ENCODE measurements around the gene CROCC2. TPM values are rescaled to one million over a fixed set of nuclear protein-coding genes. Genes with fewer than 3 reads are reported as not detected.

Gene CROCC2
- total RNA-seq, 1 donor from 2014 or later = not detected

DNA sequence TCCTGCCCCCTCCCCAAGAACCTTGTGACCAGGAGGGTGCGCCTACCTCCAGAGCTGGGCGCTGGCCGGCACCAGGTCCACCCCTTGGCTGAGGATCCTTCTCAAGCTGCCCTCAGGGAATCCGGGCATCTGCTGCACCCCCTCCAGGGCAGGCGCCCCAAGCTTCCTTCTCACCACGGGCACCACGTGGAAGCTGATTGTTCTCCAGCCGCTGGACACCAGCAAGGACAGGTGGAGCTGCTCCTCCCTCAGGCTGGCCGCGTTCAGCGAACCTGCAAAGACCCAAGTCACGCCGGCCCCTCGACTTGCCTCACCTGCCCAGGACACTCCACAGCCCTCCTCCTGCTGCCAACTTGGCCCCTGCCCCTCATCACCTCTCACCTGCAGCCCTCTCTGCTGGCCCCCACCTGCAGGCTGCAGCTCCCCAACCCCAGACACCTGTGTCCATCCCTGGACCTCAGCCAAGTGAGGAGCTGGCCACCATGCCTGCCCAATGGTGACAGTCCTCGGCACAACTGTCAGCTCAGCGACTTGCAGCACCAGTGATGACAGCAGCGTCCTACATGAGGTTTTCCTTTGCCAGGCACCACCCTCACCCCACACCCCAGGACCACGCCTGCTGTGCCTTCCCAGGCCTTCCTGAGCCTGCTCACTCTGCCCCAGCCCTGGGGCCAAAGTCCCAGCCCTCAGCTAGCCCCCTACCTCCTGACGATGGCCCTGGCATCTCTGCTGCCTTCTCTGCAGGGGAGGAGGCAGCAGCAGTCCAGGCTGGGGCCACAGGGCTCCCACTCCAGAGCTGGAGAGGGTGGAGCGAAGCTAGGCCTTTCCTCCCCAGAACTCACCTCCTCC is 14.4 kb upstream of the CROCC2 start:
- intact Hi-C loops (cut with micrococcal nuclease) = no loop called here
- Histone ChIP-seq H3K4me3 (no peak overlapping the region), H3K27me3 (ENCODE audit: low read depth) (peaks cover 15% of the 10 kb centered on the region), H3K36me3 (no peaks in the 10 kb centered on the region), H3K27ac (replicated peaks) (no peak overlapping the region), H3K9me3 (replicated peaks) (no peaks in the 10 kb centered on the region), H3K4me1 (no peaks in the 10 kb centered on the region)
- TF ChIP-seq, protein P1, sequence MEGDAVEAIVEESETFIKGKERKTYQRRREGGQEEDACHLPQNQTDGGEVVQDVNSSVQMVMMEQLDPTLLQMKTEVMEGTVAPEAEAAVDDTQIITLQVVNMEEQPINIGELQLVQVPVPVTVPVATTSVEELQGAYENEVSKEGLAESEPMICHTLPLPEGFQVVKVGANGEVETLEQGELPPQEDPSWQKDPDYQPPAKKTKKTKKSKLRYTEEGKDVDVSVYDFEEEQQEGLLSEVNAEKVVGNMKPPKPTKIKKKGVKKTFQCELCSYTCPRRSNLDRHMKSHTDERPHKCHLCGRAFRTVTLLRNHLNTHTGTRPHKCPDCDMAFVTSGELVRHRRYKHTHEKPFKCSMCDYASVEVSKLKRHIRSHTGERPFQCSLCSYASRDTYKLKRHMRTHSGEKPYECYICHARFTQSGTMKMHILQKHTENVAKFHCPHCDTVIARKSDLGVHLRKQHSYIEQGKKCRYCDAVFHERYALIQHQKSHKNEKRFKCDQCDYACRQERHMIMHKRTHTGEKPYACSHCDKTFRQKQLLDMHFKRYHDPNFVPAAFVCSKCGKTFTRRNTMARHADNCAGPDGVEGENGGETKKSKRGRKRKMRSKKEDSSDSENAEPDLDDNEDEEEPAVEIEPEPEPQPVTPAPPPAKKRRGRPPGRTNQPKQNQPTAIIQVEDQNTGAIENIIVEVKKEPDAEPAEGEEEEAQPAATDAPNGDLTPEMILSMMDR (IDR thresholded peaks at IDR 0.05; ENCODE audit: borderline replicate concordance) = no peak
- DNase-seq = no peak

DNA sequence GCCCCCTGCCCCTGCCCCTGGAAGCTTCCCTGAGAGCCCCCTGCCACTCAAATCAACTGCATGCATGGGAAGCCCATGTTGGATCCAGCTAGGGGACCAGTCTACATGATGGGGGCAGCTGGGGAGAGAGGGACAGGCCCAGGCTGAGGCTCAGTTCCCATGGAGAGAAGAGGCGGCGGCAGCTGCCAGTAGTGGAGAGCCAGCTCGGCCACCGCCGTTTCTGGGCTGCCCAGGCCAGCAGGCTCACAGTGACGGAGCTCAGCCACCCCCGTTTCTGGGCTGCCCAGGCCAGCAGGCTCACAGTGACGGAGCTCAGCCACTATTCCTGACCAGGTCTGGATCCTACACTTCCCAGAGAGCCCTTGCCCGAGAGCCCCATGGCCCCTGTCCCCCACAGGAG is 13.8 kb upstream of the CROCC2 start:
- Histone ChIP-seq H3K27ac (replicated peaks) (no peak overlapping the region), H3K4me1 (peaks cover 4% of the 10 kb centered on the region), H3K4me3 (no peak overlapping the region), H3K27me3 (ENCODE audit: low read depth) (peaks cover 19% of the 10 kb centered on the region), H3K36me3 (no peaks in the 10 kb centered on the region), H3K9me3 (replicated peaks) (no peaks in the 10 kb centered on the region)
- intact Hi-C loops (cut with micrococcal nuclease) = no loop called here
- no peak for DNase-seq
- TF ChIP-seq, protein P1 (IDR thresholded peaks at IDR 0.05; ENCODE audit: borderline replicate concordance) = no peak

DNA sequence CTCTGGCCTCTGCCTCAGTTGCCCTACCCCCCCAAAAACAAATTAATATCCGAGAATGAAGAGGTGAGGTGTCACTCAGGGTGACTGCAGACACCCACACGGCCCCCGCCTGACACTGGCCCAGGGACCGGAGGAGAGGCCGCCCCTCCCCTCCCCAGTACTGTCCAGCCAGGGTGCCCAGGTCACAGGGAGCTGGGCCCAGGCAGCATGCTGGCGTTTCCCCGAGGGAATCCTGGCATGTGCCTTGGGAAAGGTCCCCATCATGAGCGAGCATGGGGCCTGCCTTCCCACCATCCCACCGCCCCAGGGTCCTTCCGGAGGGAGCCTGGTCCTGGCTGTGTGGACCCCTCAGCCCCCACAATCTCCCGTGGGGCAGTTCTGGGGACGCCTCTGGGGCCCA is 13.2 kb upstream of the CROCC2 start:
- intact Hi-C loops (cut with micrococcal nuclease) = no loop called here
- Histone ChIP-seq H3K27me3 (ENCODE audit: low read depth) (peaks cover 21% of the 10 kb centered on the region), H3K4me3 (no peak overlapping the region), H3K4me1 (peaks cover 10% of the 10 kb centered on the region), H3K27ac (replicated peaks) (no peak overlapping the region), H3K36me3 (no peaks in the 10 kb centered on the region), H3K9me3 (replicated peaks) (no peaks in the 10 kb centered on the region)
- TF ChIP-seq, protein P1 (IDR thresholded peaks at IDR 0.05; ENCODE audit: borderline replicate concordance) = no peak
- no peak for DNase-seq

DNA sequence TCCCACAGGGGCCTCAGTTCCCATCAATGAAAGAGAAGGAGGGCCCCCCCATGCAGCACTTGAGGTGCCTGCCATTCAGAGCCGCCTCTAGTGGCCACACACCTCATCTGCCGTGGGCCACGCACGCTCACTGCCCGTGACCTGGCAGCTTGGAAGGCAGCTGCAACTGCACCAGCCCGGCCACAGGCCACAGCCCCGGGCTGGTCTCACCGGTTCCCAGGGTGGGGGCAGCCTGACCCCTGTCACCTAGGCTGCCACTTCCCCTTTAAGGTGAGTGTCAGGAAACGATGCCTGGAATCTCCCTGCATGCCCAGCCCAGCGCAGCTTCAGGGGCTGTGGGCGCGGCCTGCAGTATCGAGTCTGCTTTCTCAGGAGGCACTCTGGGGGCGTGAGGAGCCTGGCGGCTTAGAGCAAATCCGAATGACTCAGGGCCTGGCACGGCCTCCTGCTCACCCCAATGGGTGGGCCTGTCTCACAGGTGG is 12.7 kb upstream of the CROCC2 start:
- intact Hi-C loops (cut with micrococcal nuclease) = no loop called here
- TF ChIP-seq, protein P1 (IDR thresholded peaks at IDR 0.05; ENCODE audit: borderline replicate concordance) = no peak
- no peaks in the 10 kb centered on the region for H3K36me3 ChIP-seq
- peaks cover 21% of the 10 kb centered on the region for H3K27me3 ChIP-seq (ENCODE audit: low read depth)
- DNase-seq = no peak
- no peaks in the 10 kb centered on the region for H3K9me3 ChIP-seq (replicated peaks)
- no peak overlapping the region for H3K4me3 ChIP-seq
- H3K27ac ChIP-seq (replicated peaks) = no peak overlapping the region
- H3K4me1 ChIP-seq = peaks cover 14% of the 10 kb centered on the region

DNA sequence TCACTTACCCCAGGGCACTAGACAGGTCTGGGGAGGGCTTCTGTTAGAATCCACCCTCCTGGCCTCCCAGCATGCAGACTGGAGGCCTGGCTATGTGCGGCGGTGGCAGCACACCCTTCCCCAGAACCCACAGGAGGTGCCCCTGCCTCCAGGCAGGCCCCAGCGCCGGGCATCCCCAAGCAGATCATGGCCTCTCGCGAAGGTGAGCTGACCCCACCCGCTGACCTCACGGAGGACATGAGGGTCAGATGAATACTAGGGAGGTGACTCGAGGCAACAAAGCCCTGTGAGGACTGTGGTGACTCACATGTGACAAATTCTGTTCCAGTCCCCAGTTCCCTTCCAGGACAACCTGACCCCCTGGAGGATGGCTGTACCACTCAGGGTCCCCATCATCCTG is 12.1 kb upstream of the CROCC2 start:
- Histone ChIP-seq H3K27ac (replicated peaks) (no peak overlapping the region), H3K4me1 (peaks cover 20% of the 10 kb centered on the region), H3K4me3 (no peak overlapping the region), H3K36me3 (no peaks in the 10 kb centered on the region), H3K27me3 (ENCODE audit: low read depth) (peaks cover 21% of the 10 kb centered on the region), H3K9me3 (replicated peaks) (no peaks in the 10 kb centered on the region)
- intact Hi-C loops (cut with micrococcal nuclease) = no loop called here
- TF ChIP-seq, protein P1 (IDR thresholded peaks at IDR 0.05; ENCODE audit: borderline replicate concordance) = no peak
- no peak for DNase-seq
